ENCODE measurements around the gene KLK13. TPM values are rescaled to one million over a fixed set of nuclear protein-coding genes. Genes with fewer than 3 reads are reported as not detected.

The KLK13 gene
- polyA plus RNA-seq, 1 of the 3 experiments (the other 2 are of a cell fraction) = not detected

DNA sequence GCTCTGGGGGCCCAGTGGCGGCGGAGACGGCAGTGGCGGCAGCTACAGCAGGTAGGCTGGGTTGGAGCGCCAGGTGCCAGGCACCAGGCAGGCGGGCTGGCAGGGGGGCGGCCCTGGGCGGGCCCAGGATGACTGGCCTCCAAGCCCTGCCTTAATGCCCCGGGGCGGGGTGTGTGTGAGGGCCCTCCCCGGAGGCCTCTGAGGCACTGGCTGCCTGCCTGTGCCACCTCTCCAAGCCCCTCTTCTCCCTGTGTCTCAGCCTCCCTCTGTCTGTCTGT is 38.4 kb downstream of the KLK13 start, which contains the start of gene KLK11:
TSS of gene KLK11 (minus strand) at position 63 of the 278 bp plus-strand sequence. CDS start 985 bp downstream, outside the sequence.
- CTCF ChIA-PET = no interaction called here
- Histone ChIP-seq H3K36me3 (replicated peaks in 1 of 2; ENCODE audit: control insufficient read depth in 1 of 2, insufficient read depth in 2 of 2, low read length in 1 of 2) (no peaks in the 10 kb centered on the region), H3K9me3 (no peaks in the 10 kb centered on the region), H4K20me1 (ENCODE audit: insufficient read depth) (no peaks in the 10 kb centered on the region), H2AFZ (ENCODE audit: low read depth) (no peak within 1 kb of the TSS), H3K27me3 (ENCODE audit: insufficient read depth) (peaks cover 78% of the 10 kb centered on the region), H3K4me2 (no peak within 1 kb of the TSS), H3K4me3 (ENCODE audit: low read depth in 2 of 2, low read length in 1 of 2) (no peak within 1 kb of the TSS), H3K79me2 (ENCODE audit: insufficient read depth) (no peaks in the 10 kb centered on the region), H3K9ac (no peak within 1 kb of the TSS), H3K9me2 (no peaks in the 10 kb centered on the region), H3F3A (replicated peaks; ENCODE audit: insufficient read depth) (no peaks in the 10 kb centered on the region), H3K4me1 (ENCODE audit: control insufficient read depth in 1 of 2, insufficient read depth in 2 of 2, low read depth in 1 of 2, low read length in 1 of 2) (no peaks in the 10 kb centered on the region), H3K27ac (ENCODE audit: low read depth in 2 of 2, low read length in 1 of 2) (no peak within 1 kb of the TSS)
- 0% methylated on average over 1 of the region's 11 CpGs for WGBS (ENCODE audit: low lambda C conversion rate)
- TF ChIP-seq TEAD4 (IDR thresholded peaks at IDR 0.05; ENCODE audit: borderline replicate concordance, insufficient read depth) = no peak
- TF ChIP-seq SIN3A (IDR thresholded peaks at IDR 0.05; ENCODE audit: borderline replicate concordance, low read depth, low read length) = no peak
- TF ChIP-seq SMC3 (IDR thresholded peaks at IDR 0.05; ENCODE audit: low read depth, low read length) = no peak
- TF ChIP-seq RAD21 (IDR thresholded peaks at IDR 0.05; ENCODE audit: low read length) = no peak
- TF ChIP-seq RCOR1 (IDR thresholded peaks at IDR 0.05; ENCODE audit: low read length) = no peak
- no peak for TF ChIP-seq NRF1 (IDR thresholded peaks at IDR 0.05; ENCODE audit: low read depth, low read length)
- TF ChIP-seq TCF12 (IDR thresholded peaks at IDR 0.05) = no peak
- no peak for TF ChIP-seq GATA2 (CRISPR knock-in tag; IDR thresholded peaks at IDR 0.05)
- POLR2A ChIA-PET = no interaction called here
- DNase-seq = no peak

- H3K4me3 ChIP-seq (ENCODE audit: low read depth in 2 of 2, low read length in 1 of 2) = no peak overlapping the region
- H3F3A ChIP-seq (replicated peaks; ENCODE audit: insufficient read depth) = no peaks in the 10 kb centered on the region
- no peaks in the 10 kb centered on the region for H3K9me3 ChIP-seq
- H3K9ac ChIP-seq = no peak overlapping the region
- 19% methylated on average over 5 of the region's 18 CpGs for WGBS (ENCODE audit: low lambda C conversion rate)
- ChIA-PET CTCF (no interaction called here), POLR2A (no interaction called here)
- H3K27me3 ChIP-seq (ENCODE audit: insufficient read depth) = peaks cover 80% of the 10 kb centered on the region
- DNase-seq = peak; percentile 14
- H3K36me3 ChIP-seq (replicated peaks in 1 of 2; ENCODE audit: control insufficient read depth in 1 of 2, insufficient read depth in 2 of 2, low read length in 1 of 2) = no peaks in the 10 kb centered on the region
- H3K27ac ChIP-seq (ENCODE audit: low read depth in 2 of 2, low read length in 1 of 2) = no peak overlapping the region
- H3K4me2 ChIP-seq = no peak overlapping the region
- H3K9me2 ChIP-seq = no peaks in the 10 kb centered on the region
- H3K79me2 ChIP-seq (ENCODE audit: insufficient read depth) = no peaks in the 10 kb centered on the region
- no peaks in the 10 kb centered on the region for H4K20me1 ChIP-seq (ENCODE audit: insufficient read depth)
- no peak overlapping the region for H2AFZ ChIP-seq (ENCODE audit: low read depth)
- no peaks in the 10 kb centered on the region for H3K4me1 ChIP-seq (ENCODE audit: control insufficient read depth in 1 of 2, insufficient read depth in 2 of 2, low read depth in 1 of 2, low read length in 1 of 2)
- no peak for TF ChIP-seq TCF12 (IDR thresholded peaks at IDR 0.05)
- no peak for TF ChIP-seq RXRA (IDR thresholded peaks at IDR 0.05; ENCODE audit: borderline replicate concordance, low read depth)
- no peak for TF ChIP-seq GABPA (IDR thresholded peaks at IDR 0.05; ENCODE audit: low read depth)
- no peak for TF ChIP-seq SIN3A (IDR thresholded peaks at IDR 0.05; ENCODE audit: borderline replicate concordance, low read depth, low read length)
- no peak for TF ChIP-seq YY1 (IDR thresholded peaks at IDR 0.05; ENCODE audit: low read depth)
- TF ChIP-seq MXI1 (IDR thresholded peaks at IDR 0.05; ENCODE audit: low read depth, low read length) = no peak
- TF ChIP-seq MEF2A (IDR thresholded peaks at IDR 0.05; ENCODE audit: borderline replicate concordance, low read depth) = no peak
- no peak for TF ChIP-seq FOXM1 (IDR thresholded peaks at IDR 0.05; ENCODE audit: low read depth)
- no peak for TF ChIP-seq CHD2 (IDR thresholded peaks at IDR 0.05; ENCODE audit: low read length, partially characterized antibody)
These were observed 38.9 kb downstream of the KLK13 start for GRCh38 chr19:51025809-51026553.

Measured in SK-N-SH (cell line).